Fibroblast of mammary gland (primary cell): ENCODE results near the gene RPS29.

ENCODE experiments used
- DNase-seq: peaks from one replicate; pipeline ENCODE4 v3.0.0-alpha.2; 2010; ENCODE audit warnings: low read depth
- H3K4me3 ChIP-seq: 2 replicates; pipeline ENCODE4 v1.5.1; 2011; ENCODE audit warnings: low read depth, mild to moderate bottlenecking, low read length, moderate library complexity; ENCODE audit not compliant: control insufficient read depth
- TF ChIP-seq, protein P1 (sequence below): conservative IDR thresholded peaks from 2 replicates; pipeline ENCODE4 v1.5.1; 2011; ENCODE audit warnings: low read depth, low read length, inconsistent platforms; ENCODE audit not compliant: control insufficient read depth, insufficient read depth

Gene RPS29

DNA sequence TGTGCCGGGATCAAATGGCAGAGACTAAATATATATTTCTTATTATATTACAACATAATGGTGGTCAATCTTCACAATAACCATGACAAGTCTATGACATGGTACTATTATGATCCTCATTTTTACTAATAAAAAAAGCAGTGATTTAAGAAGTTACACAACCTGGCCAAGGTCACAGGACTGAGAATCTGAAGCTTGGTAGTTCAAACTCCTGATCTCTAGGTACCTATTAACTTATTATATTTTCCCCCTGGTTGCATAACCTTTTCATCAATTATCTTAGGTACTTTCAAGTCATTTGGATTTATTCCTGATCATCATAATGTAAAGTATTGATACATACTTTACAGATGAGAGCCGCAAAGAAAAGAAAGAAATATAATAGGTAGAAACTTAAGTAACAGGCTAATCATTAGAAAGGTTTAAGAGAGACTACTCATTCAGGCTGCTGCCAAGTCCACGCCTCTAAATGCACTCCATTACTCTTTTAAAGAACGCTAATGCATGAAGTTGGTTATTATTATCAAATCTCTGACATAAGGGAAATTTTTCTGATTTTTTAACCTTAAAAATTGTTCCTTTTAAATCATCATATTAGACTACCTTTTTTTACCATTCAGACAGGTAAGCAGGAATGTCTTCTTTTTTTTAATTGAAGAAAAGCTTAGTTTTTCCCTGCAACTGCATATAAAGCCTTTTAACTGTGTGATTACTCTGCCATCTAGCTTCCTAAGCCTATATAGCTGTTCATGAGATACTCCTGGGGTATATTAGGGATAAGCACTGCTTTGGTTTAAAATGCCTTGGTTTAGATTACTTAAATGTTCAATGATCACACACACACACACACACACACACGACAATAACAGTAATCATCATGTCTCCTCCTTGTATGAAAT, 35.6 kb downstream of the RPS29 start:
- DNase-seq = peak; percentile 36
- H3K4me3 ChIP-seq = no peak overlapping the region
- TF ChIP-seq, protein P1, sequence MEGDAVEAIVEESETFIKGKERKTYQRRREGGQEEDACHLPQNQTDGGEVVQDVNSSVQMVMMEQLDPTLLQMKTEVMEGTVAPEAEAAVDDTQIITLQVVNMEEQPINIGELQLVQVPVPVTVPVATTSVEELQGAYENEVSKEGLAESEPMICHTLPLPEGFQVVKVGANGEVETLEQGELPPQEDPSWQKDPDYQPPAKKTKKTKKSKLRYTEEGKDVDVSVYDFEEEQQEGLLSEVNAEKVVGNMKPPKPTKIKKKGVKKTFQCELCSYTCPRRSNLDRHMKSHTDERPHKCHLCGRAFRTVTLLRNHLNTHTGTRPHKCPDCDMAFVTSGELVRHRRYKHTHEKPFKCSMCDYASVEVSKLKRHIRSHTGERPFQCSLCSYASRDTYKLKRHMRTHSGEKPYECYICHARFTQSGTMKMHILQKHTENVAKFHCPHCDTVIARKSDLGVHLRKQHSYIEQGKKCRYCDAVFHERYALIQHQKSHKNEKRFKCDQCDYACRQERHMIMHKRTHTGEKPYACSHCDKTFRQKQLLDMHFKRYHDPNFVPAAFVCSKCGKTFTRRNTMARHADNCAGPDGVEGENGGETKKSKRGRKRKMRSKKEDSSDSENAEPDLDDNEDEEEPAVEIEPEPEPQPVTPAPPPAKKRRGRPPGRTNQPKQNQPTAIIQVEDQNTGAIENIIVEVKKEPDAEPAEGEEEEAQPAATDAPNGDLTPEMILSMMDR = peak; percentile 46

DNA sequence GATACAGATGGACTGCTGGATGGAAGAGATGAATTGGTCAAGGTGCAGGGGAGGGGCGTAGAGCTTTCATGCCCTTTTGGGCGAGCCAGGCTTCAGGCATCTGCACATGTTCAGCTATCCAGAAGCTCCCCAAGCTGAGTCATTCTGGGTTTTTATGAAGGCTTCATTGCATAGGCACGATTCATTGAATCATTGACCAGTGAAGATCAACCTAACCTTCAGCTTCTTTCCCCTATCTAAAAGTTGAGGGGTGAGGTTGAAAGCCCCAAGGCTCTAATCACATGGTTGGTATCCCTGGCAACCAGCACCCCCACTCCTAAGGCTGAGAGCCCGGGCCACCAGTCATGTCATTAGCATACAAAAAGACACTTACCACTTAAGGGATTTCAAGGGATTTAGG, 36.3 kb downstream of the RPS29 start:
- TF ChIP-seq, protein P1 = no peak
- no peak overlapping the region for H3K4me3 ChIP-seq
- DNase-seq = peak; percentile 63

DNA sequence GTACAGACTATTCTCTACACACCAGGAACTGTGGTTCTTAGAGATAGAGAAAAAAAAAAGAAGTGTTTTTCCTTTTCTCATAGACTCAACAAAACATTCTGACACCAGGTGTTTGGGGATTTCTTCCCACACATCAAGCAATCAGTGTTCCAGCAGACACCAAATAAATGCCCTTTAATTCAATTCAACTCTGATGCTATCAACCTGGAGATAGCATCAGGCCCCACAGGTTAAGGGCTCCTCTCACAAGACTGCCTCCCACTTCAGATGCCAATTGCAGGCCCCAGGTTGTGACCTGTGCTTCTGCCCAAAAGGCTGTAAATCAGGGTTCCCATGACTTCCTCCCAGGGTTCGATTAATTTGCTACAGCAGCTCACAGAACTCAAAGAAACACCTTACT, 36.7 kb downstream of the RPS29 start:
- DNase-seq = no peak
- TF ChIP-seq, protein P1 = no peak
- H3K4me3 ChIP-seq = no peak overlapping the region

DNA sequence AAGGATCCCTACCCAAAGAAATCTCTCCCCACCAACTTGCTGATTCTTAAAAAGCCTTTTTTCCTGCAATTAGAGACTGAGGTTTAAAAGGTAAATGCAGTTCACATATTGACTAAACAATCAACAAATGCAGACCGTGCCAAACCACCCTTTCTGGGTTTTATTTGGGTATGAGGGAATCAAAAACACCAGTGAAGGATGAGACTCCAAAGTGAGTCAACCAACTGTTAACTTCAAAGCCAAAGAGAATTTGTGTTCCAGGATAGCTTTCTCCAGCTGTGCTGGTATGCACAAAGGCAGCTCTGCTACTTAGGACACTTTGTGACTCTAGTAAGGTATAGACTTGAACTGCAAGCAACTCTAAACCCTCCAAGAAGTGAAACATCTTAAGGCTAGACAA, 39.4 kb downstream of the RPS29 start:
- peak; percentile 21 for DNase-seq
- no peak overlapping the region for H3K4me3 ChIP-seq
- TF ChIP-seq, protein P1 = no peak

DNA sequence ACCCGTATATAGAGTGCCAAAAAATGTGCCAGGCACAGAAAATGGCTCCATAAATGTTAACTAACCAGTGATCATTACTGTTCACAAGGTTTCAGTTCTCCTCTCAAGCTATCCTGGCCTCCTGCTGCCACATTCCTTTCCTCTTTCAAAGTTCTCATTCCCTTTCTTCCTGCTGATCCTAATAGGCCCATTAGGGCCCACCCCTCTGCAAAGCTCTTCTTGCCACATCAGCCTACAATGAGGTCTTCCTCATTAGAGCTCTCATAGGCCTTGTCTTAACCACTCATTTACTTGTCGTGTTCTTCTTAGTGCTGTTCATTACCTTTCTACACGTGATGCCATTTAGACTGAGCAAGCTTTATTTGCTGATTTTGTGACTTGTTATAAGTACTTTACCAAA, 40.5 kb downstream of the RPS29 start:
- H3K4me3 ChIP-seq = no peak overlapping the region
- TF ChIP-seq, protein P1 = no peak
- DNase-seq = no peak

DNA sequence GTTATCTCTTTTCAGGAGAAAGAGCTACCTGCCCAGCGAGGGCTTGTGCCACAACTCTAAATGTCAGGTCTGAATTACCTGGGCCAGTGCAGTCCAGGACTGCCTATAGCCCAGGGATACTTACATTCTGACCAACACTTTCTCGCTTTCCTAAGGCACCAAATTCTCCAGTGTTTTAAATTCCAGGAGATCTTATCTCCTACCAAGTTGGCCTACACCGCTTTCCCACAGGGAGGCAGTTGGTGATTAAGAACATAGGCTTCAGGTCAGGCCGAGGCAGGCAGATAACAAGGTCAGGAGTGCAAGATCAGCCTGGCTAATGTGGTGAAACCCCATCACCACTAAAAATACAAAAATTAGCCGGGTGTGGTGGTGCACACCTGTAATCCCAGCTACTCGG, 41.1 kb downstream of the RPS29 start:
- DNase-seq = no peak
- no peak overlapping the region for H3K4me3 ChIP-seq
- TF ChIP-seq, protein P1 = no peak
